IgD-negative memory B cell (primary cell): Measurements from ENCODE around the gene MUS81. TPM values are rescaled to one million over a fixed set of nuclear protein-coding genes. Genes with fewer than 3 reads are reported as not detected.
"Not testable (repeated sequence)": the region's sequence is repeated elsewhere in the genome, so short reads cannot be mapped to it uniquely, and the experiment has no call there.

ENCODE experiments used
- H3K27ac Mint-ChIP-seq, 3 donors: one replicate each; pipeline ENCODE4 v1.8.0; 2020 to 2022; ENCODE audit warnings: mild to moderate bottlenecking in 3 of 3, mixed read lengths in 3 of 3, moderate library complexity in 1 of 3
- H3K27me3 Mint-ChIP-seq: one replicate; pipeline ENCODE4 v1.8.0; 2021; ENCODE audit warnings: mixed read lengths
- H3K36me3 Mint-ChIP-seq: one replicate; pipeline ENCODE4 v1.8.0; 2020; ENCODE audit warnings: mild to moderate bottlenecking, mixed read lengths
- H3K4me1 Mint-ChIP-seq, 3 donors: one replicate each; pipeline ENCODE4 v1.8.0; 2020 to 2022; ENCODE audit warnings: mixed read lengths in 3 of 3, mild to moderate bottlenecking in 1 of 3
- H3K4me3 Mint-ChIP-seq, 4 donors: one replicate each; pipeline ENCODE4 v1.8.0; 2020 to 2022; ENCODE audit warnings: mild to moderate bottlenecking in 4 of 4, mixed read lengths in 4 of 4, moderate library complexity in 3 of 4
- H3K9me3 Mint-ChIP-seq, 3 donors: one replicate each; pipeline ENCODE4 v1.8.0; 2020 to 2021; ENCODE audit warnings: mixed read lengths in 3 of 3, mild to moderate bottlenecking in 1 of 3
- polyA plus RNA-seq: library from polyadenylated mRNA; unstranded; fragments of 300-500 nt; fragmentation: Illumina TruSeq; gene quantifications from one replicate; pipeline ENCODE4 v1.2.3, GENCODE V29; 2021

MUS81 gene
- polyA plus RNA-seq, 1 donor from 2014 or later: 38.7 TPM

- H3K27ac Mint-ChIP-seq, H3K4me1 Mint-ChIP-seq, H3K27me3 Mint-ChIP-seq, H3K36me3 Mint-ChIP-seq, H3K9me3 Mint-ChIP-seq: not testable (repeated sequence)
- peak overlapping the region in 1 of 4 donors; percentile 0 for H3K4me3 Mint-ChIP-seq
Measured at GRCh38 chr11:65832231-65832630, 28.0 kb upstream of the MUS81 start.

GRCh38 chr11:65833297-65834030 lies 26.8 kb upstream of the MUS81 start, which contains the start of gene SNX32:
TSS of gene SNX32 (plus strand) at chr11:65833963. CDS start at chr11:65834066, 103 bp downstream.
- peaks cover 0 to 6% (median 6%) of the 10 kb centered on the region in 3 donors for H3K4me1 Mint-ChIP-seq
- peak within 1 kb of the TSS in 1 of 4 donors; percentile 63 for H3K4me3 Mint-ChIP-seq
- H3K27me3 Mint-ChIP-seq: peaks cover 1% of the 10 kb centered on the region
- no peaks in the 10 kb centered on the region for H3K36me3 Mint-ChIP-seq
- H3K9me3 Mint-ChIP-seq: no peaks in the 10 kb centered on the region
- peak within 1 kb of the TSS in 2 of 3 donors; percentile 24 to 84 for H3K27ac Mint-ChIP-seq

GRCh38 chr11:65834202-65834601 lies 26.0 kb upstream of the MUS81 start:
- H3K27ac Mint-ChIP-seq: no peak overlapping the region
- H3K27me3 Mint-ChIP-seq: peaks cover 1% of the 10 kb centered on the region
- H3K4me3 Mint-ChIP-seq: no peak overlapping the region
- no peaks in the 10 kb centered on the region for H3K36me3 Mint-ChIP-seq
- no peaks in the 10 kb centered on the region for H3K9me3 Mint-ChIP-seq
- H3K4me1 Mint-ChIP-seq: peaks cover 0 to 6% (median 6%) of the 10 kb centered on the region in 3 donors

- no peak overlapping the region for H3K4me3 Mint-ChIP-seq
- no peak overlapping the region for H3K27ac Mint-ChIP-seq
- no peaks in the 10 kb centered on the region for H3K4me1 Mint-ChIP-seq
- no peaks in the 10 kb centered on the region for H3K36me3 Mint-ChIP-seq
- no peaks in the 10 kb centered on the region for H3K27me3 Mint-ChIP-seq
- H3K9me3 Mint-ChIP-seq: no peaks in the 10 kb centered on the region
Measured at GRCh38 chr11:65842144-65842543, 18.1 kb upstream of the MUS81 start.

- no peaks in the 10 kb centered on the region for H3K36me3 Mint-ChIP-seq
- no peaks in the 10 kb centered on the region for H3K4me1 Mint-ChIP-seq
- H3K4me3 Mint-ChIP-seq: no peak overlapping the region
- no peak overlapping the region for H3K27ac Mint-ChIP-seq
- no peaks in the 10 kb centered on the region for H3K9me3 Mint-ChIP-seq
- no peaks in the 10 kb centered on the region for H3K27me3 Mint-ChIP-seq
Measured at GRCh38 chr11:65843811-65844210, 16.4 kb upstream of the MUS81 start.

- no peaks in the 10 kb centered on the region for H3K4me1 Mint-ChIP-seq
- no peak overlapping the region for H3K27ac Mint-ChIP-seq
- H3K27me3 Mint-ChIP-seq: no peaks in the 10 kb centered on the region
- H3K9me3 Mint-ChIP-seq: no peaks in the 10 kb centered on the region
- H3K4me3 Mint-ChIP-seq: no peak overlapping the region
- no peaks in the 10 kb centered on the region for H3K36me3 Mint-ChIP-seq
Measured at GRCh38 chr11:65844231-65844872, 15.9 kb upstream of the MUS81 start.

- Mint-ChIP-seq H3K4me1 (peaks cover 0 to 5% (median 2%) of the 10 kb centered on the region in 3 donors), H3K27ac (no peak overlapping the region), H3K27me3 (no peaks in the 10 kb centered on the region), H3K36me3 (no peaks in the 10 kb centered on the region), H3K4me3 (no peak overlapping the region), H3K9me3 (no peaks in the 10 kb centered on the region)
Measured at GRCh38 chr11:65847746-65848145, 12.5 kb upstream of the MUS81 start.

- not testable (repeated sequence) for H3K4me3 Mint-ChIP-seq, H3K9me3 Mint-ChIP-seq, H3K4me1 Mint-ChIP-seq, H3K27me3 Mint-ChIP-seq, H3K36me3 Mint-ChIP-seq
- H3K27ac Mint-ChIP-seq: peak overlapping the region in 1 of 3 donors; percentile 46
Measured at GRCh38 chr11:65848693-65849092, 11.5 kb upstream of the MUS81 start.

GRCh38 chr11:65849366-65849765 lies 10.9 kb upstream of the MUS81 start:
- H3K27ac Mint-ChIP-seq: peak overlapping the region in 1 of 3 donors; percentile 23
- H3K9me3 Mint-ChIP-seq: no peaks in the 10 kb centered on the region
- H3K4me1 Mint-ChIP-seq: peaks cover 6 to 7% (median 7%) of the 10 kb centered on the region in 3 donors
- no peaks in the 10 kb centered on the region for H3K27me3 Mint-ChIP-seq
- peaks cover 3% of the 10 kb centered on the region for H3K36me3 Mint-ChIP-seq
- no peak overlapping the region for H3K4me3 Mint-ChIP-seq

- Mint-ChIP-seq H3K4me1 (peaks cover 10 to 12% (median 10%) of the 10 kb centered on the region in 3 donors), H3K27ac (peak overlapping the region in 1 of 3 donors; percentile 23), H3K4me3 (peak overlapping the region in 1 of 4 donors; percentile 20), H3K9me3 (no peaks in the 10 kb centered on the region), H3K27me3 (no peaks in the 10 kb centered on the region), H3K36me3 (peaks cover 4% of the 10 kb centered on the region)
Measured at GRCh38 chr11:65849771-65850216, 10.4 kb upstream of the MUS81 start.

- peak overlapping the region in 1 of 4 donors; percentile 20 for H3K4me3 Mint-ChIP-seq
- H3K27me3 Mint-ChIP-seq: no peaks in the 10 kb centered on the region
- H3K36me3 Mint-ChIP-seq: peaks cover 5% of the 10 kb centered on the region
- no peak overlapping the region for H3K27ac Mint-ChIP-seq
- no peaks in the 10 kb centered on the region for H3K9me3 Mint-ChIP-seq
- peaks cover 12 to 14% (median 13%) of the 10 kb centered on the region in 3 donors for H3K4me1 Mint-ChIP-seq
Measured at GRCh38 chr11:65850217-65851082, 9.8 kb upstream of the MUS81 start.

GRCh38 chr11:65851083-65851579 lies 9.1 kb upstream of the MUS81 start:
- peaks cover 6% of the 10 kb centered on the region for H3K36me3 Mint-ChIP-seq
- no peaks in the 10 kb centered on the region for H3K27me3 Mint-ChIP-seq
- peak overlapping the region in 1 of 3 donors; percentile 31 for H3K27ac Mint-ChIP-seq
- no peaks in the 10 kb centered on the region for H3K9me3 Mint-ChIP-seq
- no peak overlapping the region for H3K4me3 Mint-ChIP-seq
- H3K4me1 Mint-ChIP-seq: peaks cover 13 to 21% (median 17%) of the 10 kb centered on the region in 3 donors

GRCh38 chr11:65851811-65852507 lies 8.3 kb upstream of the MUS81 start:
- peaks cover 21 to 28% (median 24%) of the 10 kb centered on the region in 3 donors for H3K4me1 Mint-ChIP-seq
- H3K27me3 Mint-ChIP-seq: no peaks in the 10 kb centered on the region
- H3K4me3 Mint-ChIP-seq: peak overlapping the region in 1 of 4 donors; percentile 76
- peak overlapping the region in 2 of 3 donors; percentile 50 to 70 for H3K27ac Mint-ChIP-seq
- H3K36me3 Mint-ChIP-seq: peaks cover 6% of the 10 kb centered on the region
- no peaks in the 10 kb centered on the region for H3K9me3 Mint-ChIP-seq
